NCI-H2171 treated with DMSO at 0.1 percent for 48 hours (cell line): Measurements from ENCODE around the gene COA7.
"Not testable (repeated sequence)": the region's sequence is repeated elsewhere in the genome, so short reads cannot be mapped to it uniquely, and the experiment has no call there.

Experiments used
- DNase-seq: peaks from one replicate; lab custom pipeline; 2025; lab: John Stamatoyannopoulos, UW

COA7 gene

DNA sequence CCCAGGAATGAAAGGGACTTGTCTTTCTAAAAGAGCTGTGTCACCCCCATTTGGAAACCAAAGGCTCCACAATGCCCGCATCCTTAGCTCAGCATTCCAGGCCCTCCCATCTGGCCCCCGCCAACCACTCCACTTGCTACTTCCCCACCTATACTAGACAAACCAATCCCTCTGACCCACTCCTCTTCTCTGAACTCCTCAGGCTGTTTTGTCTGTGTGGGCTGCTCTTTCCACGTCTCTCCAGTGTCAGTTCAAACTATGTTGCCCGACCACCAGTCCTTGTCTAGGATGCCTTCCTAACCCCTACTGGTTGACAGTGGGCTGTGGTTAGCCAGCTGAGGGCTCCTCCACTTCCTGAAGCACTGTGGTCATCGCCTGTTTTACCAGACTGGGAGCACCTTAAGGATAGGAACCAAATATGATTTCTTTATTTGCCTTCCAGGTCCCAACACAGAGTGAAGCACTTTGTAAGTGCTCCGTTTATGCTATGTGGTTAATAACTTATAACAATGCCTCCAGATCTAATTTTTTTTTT lies 8.1 kb upstream of the COA7 start:
- DNase-seq = no peak

DNA sequence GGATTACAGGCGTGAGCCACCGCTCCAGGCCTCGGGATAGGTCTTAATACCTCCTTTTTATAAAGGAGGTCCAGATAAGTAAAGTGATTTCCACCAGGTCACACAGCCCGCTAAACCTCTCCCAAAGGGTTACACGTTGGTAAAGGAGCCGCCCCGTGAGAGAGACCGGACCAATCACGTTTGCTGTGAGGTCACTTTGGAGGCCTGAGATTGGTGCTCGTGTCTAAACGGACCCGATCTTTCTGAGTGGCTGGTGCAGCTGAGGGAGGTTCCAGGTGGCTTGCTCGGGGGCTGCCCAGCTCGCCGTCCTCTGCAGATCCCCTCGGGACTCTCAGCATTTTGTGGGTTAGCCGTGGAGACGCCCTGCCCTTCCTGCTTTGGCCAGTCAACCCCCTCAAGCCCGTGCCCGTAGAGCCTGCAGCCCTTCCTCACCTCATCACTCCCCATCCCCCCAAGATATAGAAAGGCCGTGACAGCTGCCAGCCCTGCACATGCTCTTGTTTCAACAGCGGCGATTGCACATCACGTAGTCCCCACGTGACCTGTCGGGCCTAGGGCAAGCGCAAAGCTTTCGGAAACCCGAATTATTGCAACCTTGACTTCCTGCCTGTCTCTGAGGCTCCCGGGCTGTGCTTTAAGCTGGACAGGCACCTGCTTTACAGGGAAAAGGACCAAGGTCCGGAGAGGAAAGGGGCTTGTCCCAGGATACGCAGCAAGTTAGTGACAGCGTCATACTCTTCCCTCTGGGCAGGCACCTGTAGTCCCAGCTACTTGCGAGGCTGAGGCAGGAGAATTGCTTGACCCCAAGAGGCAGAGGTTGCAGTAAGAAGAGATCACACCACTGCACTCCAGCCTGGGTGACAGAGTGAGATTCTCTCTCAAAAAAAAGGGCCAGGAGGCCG lies 5.0 kb upstream of the COA7 start:
- peak; percentile 88 for DNase-seq

DNA sequence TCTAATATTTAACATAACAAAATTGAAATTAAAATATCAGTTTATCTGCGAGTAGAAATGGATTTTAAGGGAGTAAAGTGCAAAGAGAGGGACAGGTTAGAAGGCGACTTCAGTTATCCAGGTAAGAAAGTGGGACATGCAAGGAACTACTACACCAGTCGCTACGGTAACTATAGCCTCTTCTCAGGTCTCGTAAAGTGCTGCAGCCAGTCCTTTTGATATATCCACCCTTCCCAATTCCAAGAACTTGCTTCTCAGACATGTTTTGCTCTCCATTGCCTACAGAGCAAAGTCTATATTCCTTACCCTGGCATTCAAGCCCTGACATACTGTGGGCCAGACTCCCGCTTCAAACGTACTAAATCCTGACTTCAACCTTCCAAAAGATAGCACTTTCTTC lies 2.5 kb downstream of the COA7 start:
- DNase-seq = no peak

DNA sequence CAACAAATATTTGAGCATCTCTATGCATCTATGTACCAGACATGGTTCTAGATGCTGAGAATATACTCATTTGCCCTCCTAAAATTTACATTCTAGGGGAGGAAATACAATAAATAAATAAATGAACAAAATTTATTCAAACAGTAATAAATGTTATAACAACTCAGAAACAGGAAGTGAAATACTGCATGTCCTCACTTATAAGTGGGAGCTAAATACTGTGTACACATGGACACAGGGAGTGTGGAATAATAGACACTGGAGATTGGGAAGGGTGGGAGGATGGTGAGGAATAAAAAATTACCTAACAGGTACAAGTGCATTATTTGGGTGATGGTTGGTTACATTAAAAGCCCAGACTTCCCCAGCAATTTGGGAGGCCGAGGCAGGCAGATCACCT lies 4.3 kb downstream of the COA7 start:
- DNase-seq = no peak

DNA sequence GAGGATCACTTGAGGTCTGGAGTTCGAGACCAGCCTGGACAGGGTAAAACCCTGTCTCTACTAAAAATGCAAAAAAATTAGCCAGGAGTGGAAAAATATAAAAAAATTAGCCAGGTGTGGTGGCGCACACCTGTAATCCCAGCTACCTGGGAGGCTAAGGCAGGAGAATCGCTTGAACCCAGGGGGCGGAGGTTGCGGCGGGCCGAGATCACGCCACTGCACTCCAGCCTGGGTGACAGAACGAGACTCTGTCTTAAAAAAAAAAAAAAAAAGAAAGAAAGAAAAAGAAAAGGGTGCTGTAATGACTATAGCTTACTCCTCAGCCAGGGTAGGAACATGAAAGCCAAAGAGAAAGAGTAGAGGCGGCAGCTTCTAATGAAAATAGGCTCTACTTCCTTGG lies 4.8 kb downstream of the COA7 start:
- not testable (repeated sequence) for DNase-seq

DNA sequence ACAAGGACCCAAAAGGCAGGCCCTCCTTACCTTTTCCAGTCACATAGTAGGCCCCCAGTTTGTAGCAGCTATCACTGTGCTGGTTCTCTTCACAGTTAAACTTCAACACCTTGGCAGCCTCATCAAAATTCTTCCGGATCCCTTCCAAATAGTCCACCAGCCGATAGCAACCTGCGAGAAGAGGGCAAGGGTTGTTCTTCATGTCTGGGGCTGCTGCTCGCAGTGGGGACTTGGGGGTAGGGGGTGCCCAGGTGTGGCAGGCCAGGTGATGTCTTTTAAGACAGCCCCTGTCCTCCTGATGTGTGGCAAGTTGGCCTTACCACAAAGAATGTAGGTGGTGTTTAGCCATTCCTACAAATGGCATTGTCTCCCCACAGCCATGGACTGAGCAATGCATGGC lies 5.5 kb downstream of the COA7 start:
- no peak for DNase-seq

DNA sequence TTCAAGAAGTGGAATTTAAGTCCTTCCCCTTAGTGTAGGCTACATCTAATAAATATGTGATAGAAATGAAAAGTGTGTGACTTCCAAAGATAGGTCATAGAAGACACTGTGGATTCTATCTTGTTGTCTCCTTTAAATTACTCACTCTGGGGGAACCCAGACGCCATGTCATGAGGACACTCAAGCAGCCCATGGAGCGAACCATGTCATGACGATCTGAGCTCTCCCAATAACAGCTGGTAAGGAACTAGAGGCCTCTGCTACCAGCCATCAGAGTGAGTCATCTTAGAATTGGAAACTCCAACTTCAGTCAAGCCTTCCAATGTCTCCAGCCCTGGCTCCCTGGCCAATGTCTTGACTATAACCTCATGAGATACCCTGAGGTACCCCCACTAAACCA lies 6.3 kb downstream of the COA7 start:
- DNase-seq = no peak

DNA sequence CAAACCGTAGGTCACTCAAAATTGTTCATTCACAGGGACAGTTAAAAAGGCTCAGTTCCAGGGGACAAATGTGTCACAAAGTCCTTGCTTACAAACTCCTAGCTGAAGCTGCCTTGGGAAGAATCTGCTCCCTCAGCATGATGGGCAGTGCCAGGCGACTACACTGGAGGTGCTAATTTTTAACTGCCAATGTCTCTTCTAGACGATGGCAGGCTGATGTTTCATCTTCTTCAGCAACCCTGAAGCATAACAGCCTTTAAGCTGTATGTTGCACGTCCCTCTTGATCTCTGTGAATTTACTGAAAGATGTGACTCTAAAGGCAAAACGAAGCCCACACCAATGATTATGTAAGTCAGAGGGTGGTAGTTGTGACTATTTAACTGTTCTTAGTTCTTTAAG lies 11.3 kb downstream of the COA7 start:
- no peak for DNase-seq

DNA sequence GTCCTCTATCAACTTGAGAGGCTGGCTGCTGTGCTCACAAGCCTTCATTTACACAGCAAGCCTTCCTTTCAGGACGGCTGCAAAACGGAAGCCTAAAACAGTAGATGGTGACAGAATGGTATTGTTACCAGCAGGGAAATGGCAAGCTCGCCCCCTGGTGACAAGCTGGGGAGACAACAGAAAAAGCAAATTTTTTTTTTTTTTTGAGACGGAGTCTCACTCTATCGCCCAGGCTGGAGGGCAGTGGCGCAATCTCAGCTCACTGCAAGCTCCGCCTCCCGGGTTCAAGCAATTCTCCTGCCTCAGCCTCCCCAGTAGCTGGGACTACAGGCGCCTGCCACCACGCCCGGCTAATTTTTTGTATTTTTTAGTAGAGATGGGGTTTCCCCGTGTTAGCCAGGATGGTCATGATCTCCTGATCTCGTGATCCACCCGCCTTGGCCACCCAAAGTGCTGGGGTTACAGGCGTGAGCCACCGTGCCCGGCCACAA lies 11.8 kb downstream of the COA7 start:
- DNase-seq = peak; percentile 69

DNA sequence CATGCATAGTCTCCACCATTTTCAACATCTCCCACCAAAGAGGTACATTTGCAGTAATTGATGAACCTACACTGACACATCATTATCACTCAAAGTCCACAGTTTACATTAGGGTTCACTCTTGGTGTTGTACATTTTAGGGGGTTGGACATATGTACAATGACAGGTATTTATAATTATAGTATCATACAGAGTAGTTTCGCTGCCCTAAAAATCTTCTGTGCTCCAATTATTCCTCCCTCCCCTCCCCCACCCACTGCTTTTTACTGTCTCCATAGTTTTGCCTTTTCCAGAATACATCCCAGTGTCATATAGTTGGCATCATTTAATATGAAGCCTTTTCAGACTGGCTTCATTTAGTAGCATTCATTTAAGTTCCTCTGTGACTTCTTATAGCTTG lies 13.6 kb downstream of the COA7 start:
- DNase-seq = no peak

DNA sequence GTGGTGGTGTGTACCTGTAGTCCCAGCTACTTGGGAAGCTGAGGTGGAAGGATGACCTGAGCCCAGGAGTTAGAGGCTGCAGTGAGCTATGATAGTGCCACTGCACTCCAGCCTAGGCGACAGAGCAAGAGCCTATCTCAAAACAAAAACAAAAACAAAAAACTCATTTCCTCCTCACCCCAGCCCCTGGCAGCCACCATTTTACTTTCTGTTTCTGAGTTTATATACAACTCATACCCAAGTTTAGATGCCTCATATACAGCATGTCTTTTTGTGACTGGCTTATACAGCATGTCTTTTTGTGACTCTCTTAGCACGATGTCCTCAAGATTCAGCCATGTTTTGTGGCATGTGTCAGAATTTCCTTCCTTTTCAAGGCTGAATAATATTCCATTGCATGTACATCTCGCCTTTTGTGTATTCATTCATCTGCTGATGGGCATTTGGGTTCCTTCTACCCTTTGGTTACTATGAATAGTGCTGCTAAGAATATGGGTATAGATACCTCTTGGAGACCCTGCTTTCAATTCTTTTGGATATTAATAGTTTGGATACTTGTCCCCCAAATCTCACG lies 14.7 kb downstream of the COA7 start:
- no peak for DNase-seq

DNA sequence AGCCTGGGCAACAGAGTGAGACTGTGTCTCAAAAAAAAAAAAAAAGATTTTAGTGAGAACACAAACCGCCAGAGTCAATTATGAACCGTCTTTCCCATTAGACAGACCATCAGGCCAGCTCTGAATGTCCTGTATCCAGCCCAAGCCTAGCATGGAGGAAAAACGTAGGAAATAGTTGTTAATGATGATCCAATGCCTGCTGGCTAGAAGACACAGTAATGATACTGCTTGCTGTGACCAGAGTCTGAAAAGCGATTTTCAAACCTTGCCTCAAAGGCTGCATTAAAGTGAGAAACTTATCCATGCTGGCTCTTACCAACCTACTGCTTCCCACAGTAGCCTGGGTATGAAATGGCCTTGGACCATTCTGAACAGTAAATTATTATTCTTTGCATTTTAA lies 17.0 kb downstream of the COA7 start:
- no peak for DNase-seq

DNA sequence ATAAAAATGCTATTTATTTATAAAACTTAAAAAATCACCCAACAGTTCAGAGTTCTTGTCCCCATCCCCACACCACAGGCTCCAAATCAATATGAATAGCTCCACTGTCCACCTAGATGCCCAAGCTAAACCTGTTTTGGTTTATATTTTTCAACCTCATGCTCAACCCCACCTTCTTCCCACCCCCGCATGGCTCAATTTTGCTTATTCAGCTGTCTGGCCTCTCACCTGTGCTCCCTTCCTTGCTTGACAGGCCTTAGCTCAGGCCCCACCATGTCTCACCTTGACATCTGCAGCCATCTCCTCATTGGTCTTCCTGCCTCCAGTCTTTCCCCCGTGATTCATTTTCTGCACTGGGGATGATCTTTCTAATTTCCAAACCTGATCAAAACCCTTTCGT lies 17.8 kb downstream of the COA7 start:
- DNase-seq = no peak

DNA sequence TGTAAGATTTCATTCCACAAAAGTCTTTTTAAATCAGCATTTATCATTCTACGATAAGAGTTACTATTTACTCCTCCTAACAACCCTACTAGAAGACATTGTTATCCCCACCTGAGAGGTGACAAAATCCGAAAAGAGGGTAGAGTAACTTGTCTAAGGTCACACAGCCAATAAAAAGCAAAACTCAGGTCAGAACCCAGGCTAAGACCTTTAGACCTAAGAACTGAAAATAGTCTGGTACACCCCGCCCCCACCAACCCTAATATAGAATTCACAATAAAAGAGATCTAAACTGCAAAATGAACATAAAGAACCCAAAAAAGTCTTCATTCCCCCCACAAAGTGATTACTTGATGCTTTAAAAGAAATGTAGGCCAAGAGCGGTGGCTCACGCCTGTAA lies 18.6 kb downstream of the COA7 start:
- DNase-seq = no peak

DNA sequence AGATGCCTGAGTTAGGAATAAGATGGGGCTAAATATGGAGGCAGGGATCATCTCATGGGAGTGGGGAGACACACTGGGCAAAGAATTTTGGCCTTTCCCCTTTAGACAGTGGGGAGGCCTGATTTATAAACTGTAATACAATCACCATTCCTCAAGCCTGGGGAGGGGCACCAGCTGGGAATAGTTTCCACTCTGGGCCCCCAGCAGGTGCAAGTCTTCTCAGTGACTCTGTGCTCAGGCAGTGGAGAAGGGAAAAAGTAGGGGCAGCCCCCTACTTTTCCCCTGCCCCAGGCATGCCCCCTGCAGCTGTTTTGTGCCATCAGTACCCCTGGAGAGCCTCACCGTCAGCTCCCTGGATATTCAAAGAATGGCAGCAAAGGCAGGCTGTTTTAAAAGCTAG lies 19.1 kb downstream of the COA7 start:
- no peak for DNase-seq

DNA sequence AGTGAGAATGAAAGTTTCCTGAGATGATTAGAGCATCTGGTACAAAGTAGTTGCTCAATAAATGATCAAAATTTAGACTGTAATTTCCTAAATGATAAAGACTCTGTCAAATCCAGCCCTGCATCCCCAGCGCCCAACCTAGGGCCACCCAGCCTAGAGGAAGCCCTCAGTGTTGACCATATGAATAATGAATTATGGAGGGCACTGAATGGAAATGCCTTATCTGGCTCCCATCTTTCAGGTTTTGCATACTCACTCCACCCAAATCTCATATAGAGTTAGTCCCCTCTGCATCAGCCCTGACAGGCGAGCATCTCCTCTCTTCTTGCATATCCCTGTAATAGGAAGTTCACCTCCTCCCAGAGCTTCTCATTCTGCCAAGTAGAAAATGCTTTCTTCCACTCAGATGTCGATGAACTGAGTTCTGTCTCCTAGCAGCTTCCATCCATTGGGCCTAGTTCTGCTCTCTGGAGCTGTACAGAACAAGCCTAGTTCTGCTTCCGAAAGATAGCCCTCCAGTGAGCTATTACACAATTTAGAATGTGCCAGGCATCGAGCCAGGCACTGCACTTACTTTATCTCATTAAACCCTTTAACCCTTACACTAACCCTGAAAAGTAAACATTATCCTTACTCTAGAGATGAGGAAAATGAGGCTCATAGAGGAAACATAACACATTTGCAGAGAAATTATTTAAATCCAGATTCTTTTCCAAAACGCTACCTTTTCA lies 20.9 kb downstream of the COA7 start:
- DNase-seq = no peak

DNA sequence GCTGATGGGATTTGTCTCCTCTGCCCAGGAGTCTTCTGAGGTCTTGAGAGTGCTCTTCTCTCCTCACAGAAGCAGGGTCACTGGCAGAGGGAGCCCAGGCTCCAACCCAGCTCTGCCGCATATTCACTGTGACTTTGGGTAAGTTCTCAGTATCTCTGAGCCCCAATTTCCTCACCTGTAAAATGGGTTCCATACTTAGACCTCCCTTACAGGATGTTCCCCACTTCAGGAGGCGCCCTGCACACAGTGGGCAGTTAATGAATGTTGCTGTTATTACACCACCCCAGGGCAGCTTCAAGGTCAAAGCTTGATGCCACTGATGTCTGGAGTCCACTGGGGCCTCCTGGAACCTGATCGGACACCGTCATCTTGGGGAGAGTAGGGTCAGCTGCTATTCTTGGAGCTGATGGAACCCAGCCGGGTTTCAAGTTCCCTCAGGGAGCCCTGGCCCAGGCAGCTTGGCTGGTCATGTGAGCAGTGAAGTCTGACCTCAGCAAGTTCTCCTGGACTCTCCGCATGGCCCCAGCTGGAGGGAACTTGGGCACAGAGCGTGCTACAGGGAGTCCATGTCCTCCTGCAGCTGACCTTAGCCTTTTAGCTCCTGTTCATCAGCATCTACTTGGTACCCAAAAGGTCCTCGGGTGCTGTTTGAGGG lies 21.8 kb downstream of the COA7 start:
- DNase-seq = no peak

DNA sequence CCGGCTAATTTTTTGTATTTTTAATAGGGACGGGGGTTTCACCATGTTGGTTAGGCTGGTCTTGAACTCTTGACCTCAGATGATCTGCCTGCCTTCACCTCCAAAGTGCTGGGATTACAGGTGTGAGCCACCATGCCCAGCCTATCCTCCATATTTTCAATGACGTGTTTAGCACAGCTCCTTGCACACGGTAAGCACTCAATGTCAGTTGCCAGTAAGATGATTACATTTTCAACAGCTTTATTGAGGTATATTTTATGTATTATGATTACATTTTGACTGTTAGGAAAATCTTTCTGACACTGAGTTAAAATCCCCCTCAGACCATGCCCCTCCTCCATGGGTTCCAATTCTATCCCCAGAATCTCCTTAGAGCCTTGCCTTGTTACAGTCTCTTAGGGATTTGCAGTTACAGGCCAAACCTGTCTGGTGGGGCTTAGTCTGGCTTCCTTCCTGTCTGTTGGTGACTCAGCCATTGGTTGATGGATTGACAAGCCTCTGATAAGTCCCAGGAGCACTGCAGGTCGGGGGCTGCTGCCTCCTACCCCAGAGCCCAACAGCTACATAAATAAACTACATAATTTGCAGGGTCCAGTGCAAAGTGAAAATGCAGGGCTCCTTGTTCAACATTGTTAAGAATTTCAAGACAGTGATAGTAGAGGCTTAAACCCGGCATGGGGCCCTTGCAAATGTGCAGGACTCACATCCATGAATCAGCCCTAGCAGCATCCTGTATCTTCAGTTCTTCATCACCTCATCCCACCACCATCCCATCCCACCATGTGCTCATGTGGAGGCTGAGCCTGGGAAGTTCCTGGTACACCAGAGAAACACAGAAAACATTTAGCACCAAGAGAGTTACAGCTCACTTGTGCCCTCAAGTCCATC lies 23.4 kb downstream of the COA7 start:
- no peak for DNase-seq

DNA sequence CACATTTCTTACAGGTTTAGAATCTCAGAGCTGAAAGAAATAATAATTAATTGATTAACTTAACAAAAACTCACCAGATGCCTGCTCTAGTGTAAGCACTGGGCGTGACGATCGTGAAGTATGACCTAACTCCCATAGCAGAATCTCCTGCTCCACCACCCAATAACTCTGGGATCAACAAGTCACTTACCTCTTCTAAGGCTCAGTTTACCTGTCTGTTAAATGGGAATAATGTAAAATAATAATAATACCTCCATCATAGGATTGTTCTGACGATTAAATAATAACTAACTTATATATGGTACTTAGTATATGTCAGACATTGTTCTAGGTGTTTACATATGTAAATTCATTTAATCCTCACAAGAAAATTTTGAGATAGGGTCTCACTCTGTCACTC lies 24.6 kb downstream of the COA7 start:
- DNase-seq = no peak

DNA sequence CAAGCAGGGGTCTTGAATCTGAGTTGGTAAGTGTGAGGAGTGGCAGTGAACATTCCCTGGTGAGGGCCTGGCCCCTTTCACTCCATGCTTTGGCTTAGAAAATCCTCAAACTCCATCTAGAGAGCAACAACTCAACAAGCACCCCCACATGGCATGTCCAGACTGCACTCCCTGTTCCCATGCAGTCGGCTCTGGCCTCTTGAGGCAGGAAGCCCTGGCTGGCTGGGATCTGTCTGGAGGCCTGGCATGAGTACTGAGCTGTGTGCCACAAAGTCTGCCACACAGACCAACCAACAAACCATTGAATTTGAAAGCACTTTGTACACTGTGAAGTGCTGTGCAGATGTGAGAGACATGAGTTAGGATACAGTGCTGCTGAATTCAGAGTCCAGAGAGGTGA lies 25.2 kb downstream of the COA7 start:
- DNase-seq = no peak

DNA sequence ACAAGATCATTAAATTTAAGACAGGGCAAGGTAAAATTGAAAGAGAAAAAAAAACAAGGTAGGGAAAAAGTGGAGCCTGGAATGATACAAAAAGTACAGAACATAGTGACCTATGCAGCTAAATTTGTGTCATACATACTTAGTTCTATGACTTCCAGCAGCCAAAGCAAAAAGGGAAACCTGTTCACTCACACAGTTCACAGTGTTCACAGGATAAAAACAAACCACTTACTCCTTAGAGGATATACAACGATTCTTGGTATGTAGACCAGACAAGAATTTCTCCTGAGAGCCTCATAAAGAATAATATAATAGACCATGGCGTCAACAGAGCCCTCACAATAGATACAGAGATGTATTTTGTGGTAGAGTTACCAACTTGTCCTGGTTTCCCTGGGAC lies 27.5 kb downstream of the COA7 start:
- DNase-seq = no peak
